ENCODE results near the gene TRAPPC12.

DNA sequence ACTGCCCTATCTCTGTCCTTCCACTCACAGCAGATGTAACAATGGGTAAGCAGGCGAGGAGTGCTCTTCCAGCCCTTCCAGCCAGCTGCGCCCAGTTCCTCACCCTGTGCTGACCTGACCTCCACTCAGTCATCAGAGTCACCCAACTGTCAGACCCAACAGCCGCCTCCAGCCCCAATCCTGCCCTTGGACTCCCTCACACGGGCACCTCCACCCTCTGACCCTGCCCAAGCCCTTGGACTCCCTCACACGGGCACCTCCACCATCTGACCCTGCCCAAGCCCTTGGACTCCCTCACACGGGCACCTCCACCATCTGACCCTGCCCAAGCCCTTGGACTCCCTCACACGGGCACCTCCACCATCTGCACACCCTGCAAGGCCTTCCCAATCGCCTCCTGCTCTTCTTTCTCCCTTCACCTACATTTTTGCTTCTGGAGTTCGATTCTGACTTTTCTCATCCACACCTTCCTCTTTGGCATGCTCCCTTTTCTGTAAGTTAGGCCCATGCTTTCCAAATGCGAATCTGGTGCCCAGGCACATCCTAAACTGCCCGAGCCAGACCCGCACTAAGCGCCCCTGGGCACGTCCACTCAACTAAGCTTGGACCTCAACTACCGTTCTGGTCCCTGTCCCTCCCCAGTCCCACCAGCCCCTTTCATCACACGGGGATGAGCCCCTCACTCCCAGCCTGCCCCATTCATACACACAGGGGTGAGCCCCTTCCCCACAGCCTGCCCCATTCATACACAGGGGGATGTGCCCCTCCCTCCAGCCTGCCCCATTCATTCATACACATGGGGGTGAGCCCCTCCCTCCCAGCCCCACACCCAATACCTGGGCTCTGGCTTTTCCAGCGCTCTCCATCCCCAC, 17.7 kb upstream of the TRAPPC12 start:
- TF ChIP-seq, protein P1, sequence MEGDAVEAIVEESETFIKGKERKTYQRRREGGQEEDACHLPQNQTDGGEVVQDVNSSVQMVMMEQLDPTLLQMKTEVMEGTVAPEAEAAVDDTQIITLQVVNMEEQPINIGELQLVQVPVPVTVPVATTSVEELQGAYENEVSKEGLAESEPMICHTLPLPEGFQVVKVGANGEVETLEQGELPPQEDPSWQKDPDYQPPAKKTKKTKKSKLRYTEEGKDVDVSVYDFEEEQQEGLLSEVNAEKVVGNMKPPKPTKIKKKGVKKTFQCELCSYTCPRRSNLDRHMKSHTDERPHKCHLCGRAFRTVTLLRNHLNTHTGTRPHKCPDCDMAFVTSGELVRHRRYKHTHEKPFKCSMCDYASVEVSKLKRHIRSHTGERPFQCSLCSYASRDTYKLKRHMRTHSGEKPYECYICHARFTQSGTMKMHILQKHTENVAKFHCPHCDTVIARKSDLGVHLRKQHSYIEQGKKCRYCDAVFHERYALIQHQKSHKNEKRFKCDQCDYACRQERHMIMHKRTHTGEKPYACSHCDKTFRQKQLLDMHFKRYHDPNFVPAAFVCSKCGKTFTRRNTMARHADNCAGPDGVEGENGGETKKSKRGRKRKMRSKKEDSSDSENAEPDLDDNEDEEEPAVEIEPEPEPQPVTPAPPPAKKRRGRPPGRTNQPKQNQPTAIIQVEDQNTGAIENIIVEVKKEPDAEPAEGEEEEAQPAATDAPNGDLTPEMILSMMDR (optimal IDR thresholded peaks at IDR 0.05 in 1 of 3, IDR thresholded peaks at IDR 0.05 in 1 of 3, conservative IDR thresholded peaks at IDR 0.05 in 1 of 3; ENCODE audit: extremely low read depth in 1 of 3, insufficient read depth in 2 of 3, low read length in 3 of 3) = no peak
- no peak for TF ChIP-seq EZH2 (IDR thresholded peaks at IDR 0.05; ENCODE audit: low read length)
